NCI-H2227 treated with DMSO at 0.1 percent for 48 hours (cell line): ENCODE results near the gene ALG13.
"Not testable (repeated sequence)": the region's sequence is repeated elsewhere in the genome, so short reads cannot be mapped to it uniquely, and the experiment has no call there.

Experiments
- DNase-seq: peaks from one replicate; lab custom pipeline; 2025; lab: John Stamatoyannopoulos, UW

The ALG13 gene

GRCh38 chrX:111680988-111681779, at the start of gene ALG13:
ALG13 (plus strand) TSS chrX:111681170; CDS start chrX:111681219, 49 bp downstream.
- DNase-seq = peak; percentile 92

GRCh38 chrX:111634823-111635729, 45.9 kb upstream of the ALG13 start:
- no peak for DNase-seq

GRCh38 chrX:111641969-111642368, 39.0 kb upstream of the ALG13 start:
- DNase-seq = no peak

GRCh38 chrX:111645165-111645564, 35.8 kb upstream of the ALG13 start:
- not testable (repeated sequence) for DNase-seq

GRCh38 chrX:111645607-111646006, 35.4 kb upstream of the ALG13 start:
- DNase-seq = no peak

- no peak for DNase-seq
Observed at GRCh38 chrX:111646515-111646914, 34.5 kb upstream of the ALG13 start.

- no peak for DNase-seq
Observed at GRCh38 chrX:111648802-111649201, 32.2 kb upstream of the ALG13 start.

GRCh38 chrX:111649638-111650037, 31.3 kb upstream of the ALG13 start:
- DNase-seq = no peak

- no peak for DNase-seq
Observed at GRCh38 chrX:111650845-111651244, 30.1 kb upstream of the ALG13 start.

- DNase-seq = no peak
Observed at GRCh38 chrX:111652719-111653118, 28.3 kb upstream of the ALG13 start.

- DNase-seq = no peak
Observed at GRCh38 chrX:111661241-111661640, 19.7 kb upstream of the ALG13 start.

- no peak for DNase-seq
Observed at GRCh38 chrX:111662292-111662691, 18.7 kb upstream of the ALG13 start.

- no peak for DNase-seq
Observed at GRCh38 chrX:111671668-111672067, 9.3 kb upstream of the ALG13 start.

GRCh38 chrX:111687305-111687704, 6.3 kb downstream of the ALG13 start:
- no peak for DNase-seq

GRCh38 chrX:111695297-111695880, 14.4 kb downstream of the ALG13 start:
- DNase-seq = no peak

- no peak for DNase-seq
Observed at GRCh38 chrX:111719426-111720210, 38.6 kb downstream of the ALG13 start.

GRCh38 chrX:111728096-111728495, 47.1 kb downstream of the ALG13 start:
- no peak for DNase-seq

GRCh38 chrX:111731351-111731750, 50.4 kb downstream of the ALG13 start:
- DNase-seq = no peak

- no peak for DNase-seq
Observed at GRCh38 chrX:111736571-111736970, 55.6 kb downstream of the ALG13 start.

GRCh38 chrX:111742018-111742417, 61.0 kb downstream of the ALG13 start:
- no peak for DNase-seq

GRCh38 chrX:111743316-111743715, 62.3 kb downstream of the ALG13 start:
- DNase-seq = no peak

GRCh38 chrX:111756486-111756885, 75.5 kb downstream of the ALG13 start:
- no peak for DNase-seq
